Measurements from ENCODE around the gene RBM15B. TPM values are rescaled to one million over a fixed set of nuclear protein-coding genes. Genes with fewer than 3 reads are reported as not detected.
"Not testable (repeated sequence)": the region's sequence is repeated elsewhere in the genome, so short reads cannot be mapped to it uniquely, and the experiment has no call there.

The RBM15B gene, protein sequence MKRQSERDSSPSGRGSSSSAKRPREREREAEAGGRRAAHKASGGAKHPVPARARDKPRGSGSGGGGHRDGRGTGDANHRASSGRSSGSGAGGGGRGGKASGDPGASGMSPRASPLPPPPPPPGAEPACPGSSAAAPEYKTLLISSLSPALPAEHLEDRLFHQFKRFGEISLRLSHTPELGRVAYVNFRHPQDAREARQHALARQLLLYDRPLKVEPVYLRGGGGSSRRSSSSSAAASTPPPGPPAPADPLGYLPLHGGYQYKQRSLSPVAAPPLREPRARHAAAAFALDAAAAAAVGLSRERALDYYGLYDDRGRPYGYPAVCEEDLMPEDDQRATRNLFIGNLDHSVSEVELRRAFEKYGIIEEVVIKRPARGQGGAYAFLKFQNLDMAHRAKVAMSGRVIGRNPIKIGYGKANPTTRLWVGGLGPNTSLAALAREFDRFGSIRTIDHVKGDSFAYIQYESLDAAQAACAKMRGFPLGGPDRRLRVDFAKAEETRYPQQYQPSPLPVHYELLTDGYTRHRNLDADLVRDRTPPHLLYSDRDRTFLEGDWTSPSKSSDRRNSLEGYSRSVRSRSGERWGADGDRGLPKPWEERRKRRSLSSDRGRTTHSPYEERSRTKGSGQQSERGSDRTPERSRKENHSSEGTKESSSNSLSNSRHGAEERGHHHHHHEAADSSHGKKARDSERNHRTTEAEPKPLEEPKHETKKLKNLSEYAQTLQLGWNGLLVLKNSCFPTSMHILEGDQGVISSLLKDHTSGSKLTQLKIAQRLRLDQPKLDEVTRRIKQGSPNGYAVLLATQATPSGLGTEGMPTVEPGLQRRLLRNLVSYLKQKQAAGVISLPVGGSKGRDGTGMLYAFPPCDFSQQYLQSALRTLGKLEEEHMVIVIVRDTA
- total RNA-seq (2014; rRNA removed; shearing (Covaris generic); ENCODE audit: low replicate concordance), result 24.6 and 25.2 TPM in 2 replicates

DNA sequence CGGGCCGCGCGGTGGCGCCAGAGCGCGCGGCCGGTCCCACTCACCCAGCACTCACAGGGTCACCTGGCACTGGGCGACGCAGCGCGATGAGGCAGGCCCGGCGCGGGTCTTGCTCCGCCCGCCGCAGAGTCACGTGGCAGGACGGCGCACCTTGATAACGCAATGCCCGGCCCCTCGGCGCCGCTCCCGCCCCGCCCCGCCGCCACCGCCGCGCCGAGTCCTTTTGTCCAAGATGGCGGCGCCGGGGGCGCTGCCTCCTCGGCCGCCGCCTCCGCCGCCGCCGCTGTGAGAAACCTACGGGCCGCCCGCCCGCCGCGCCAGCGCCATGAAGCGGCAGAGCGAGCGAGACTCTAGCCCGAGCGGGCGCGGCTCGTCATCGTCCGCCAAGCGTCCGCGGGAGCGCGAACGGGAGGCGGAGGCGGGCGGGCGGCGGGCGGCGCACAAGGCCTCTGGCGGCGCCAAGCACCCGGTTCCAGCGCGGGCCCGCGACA lies at the start of gene RBM15B:
Gene RBM15B (plus strand): TSS at position 211 of the 491 bp plus-strand sequence. CDS start 115 bp downstream, at position 326.
- Histone ChIP-seq H3K4me3 (peak within 1 kb of the TSS; percentile 58), H3K36me3 (peaks cover 62% of the 10 kb centered on the region), H3K9me3 (no peaks in the 10 kb centered on the region), H3K27me3 (no peaks in the 10 kb centered on the region)
- DNase-seq, result peak; percentile 95

DNA sequence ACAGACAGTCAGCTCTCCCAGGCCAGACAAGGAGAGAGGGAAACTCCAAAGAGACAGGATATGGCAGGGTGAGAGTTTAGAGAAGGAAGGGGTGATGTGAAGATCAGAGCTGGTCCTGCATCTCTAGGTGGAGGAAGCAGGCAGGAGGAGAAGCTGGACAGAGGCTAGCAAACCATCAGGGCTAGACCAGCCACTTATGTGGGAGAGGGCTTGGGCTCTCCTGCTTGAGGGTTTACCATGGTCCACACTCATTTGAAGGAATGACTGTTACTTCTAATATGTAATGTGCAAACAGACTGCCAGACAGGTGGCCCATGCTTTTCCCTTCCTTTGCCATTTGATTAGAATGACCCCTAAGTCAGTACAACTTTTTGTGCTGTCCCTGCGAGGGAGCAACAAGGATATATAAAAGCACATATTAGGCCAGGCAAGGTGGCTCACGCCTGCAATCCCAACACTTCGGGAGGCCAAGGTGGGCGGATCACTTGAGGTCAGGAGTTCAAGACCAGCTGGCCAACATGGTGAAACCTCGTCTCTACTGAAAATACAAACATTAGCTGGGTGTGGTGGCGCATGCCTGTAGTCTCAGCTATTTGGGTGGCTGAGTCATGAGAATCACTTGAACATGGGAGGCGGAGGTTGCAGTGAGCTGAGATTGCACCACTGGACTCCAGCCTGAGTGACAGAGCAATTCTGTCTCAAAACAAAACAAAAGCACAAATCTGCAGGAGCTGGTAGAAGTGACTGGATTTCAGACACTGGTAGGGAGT lies 47.0 kb upstream of the RBM15B start:
- Histone ChIP-seq H3K4me3 (no peak overlapping the region), H3K9me3 (no peaks in the 10 kb centered on the region), H3K27me3 (no peaks in the 10 kb centered on the region), H3K36me3 (no peaks in the 10 kb centered on the region)
- DNase-seq, result peak; percentile 81

DNA sequence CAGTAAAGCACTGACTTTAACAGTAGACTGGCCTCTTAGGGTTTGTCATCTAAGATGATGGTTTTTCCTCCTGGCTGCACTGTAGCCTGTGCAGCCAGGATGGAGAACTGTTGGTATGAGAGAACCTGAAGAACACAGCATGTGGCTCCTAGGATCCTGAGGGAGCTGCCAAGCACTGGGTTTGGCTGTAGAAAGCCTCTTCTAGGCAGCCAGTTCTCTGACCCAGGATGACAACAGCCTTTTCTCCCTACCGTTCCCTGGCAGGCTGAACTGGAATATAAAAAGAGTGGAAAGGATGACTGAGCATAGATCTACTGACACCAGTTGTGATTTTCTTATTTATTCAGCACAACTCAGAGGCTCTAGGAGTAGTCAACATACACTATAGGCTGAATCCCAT lies 40.3 kb upstream of the RBM15B start:
- H3K9me3 ChIP-seq, result no peaks in the 10 kb centered on the region
- DNase-seq, result peak; percentile 43
- no peaks in the 10 kb centered on the region for H3K27me3 ChIP-seq
- H3K36me3 ChIP-seq, result no peaks in the 10 kb centered on the region
- H3K4me3 ChIP-seq, result no peak overlapping the region

DNA sequence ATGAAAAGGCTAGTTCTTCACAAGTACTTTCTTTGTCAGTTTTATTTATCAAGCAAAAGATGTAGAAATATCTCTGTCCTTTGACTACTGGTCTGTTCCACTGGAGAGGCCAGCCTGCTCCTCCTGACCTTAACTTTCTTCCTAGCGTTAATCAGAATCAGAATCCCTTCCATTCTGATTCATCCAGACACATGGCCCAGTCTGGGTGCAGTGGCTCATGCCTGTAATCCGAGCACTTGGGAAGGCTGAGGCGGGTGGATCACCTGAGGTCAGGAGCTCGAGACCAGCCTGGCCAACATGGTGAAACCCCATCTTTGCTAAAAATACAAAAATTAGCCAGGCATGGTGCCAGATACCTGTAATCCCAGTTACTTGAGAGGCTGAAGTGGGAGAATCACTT lies 38.0 kb upstream of the RBM15B start:
- no peaks in the 10 kb centered on the region for H3K36me3 ChIP-seq
- H3K9me3 ChIP-seq, result no peaks in the 10 kb centered on the region
- H3K4me3 ChIP-seq, result no peak overlapping the region
- no peak for DNase-seq
- no peaks in the 10 kb centered on the region for H3K27me3 ChIP-seq

DNA sequence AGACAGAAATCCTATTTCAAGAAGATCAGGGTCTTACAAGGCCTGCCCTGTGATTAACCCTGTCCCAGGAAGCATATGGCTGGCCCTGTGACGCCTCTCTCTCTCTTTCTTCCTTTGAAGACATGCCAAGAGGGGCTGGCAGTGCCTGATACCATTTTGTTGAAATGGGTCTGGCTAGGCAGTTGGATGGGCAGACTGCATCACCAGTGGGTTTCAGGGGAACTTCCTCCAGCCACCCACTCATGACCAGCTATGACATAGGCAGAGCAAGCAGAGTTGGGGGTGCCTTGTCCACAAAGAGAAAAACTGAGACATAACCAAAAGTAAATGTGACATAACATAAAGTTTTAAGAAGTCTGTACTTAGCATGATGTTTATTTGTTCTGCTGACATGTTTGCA lies 37.4 kb upstream of the RBM15B start:
- no peaks in the 10 kb centered on the region for H3K9me3 ChIP-seq
- peak; percentile 67 for DNase-seq
- H3K27me3 ChIP-seq, result no peaks in the 10 kb centered on the region
- H3K4me3 ChIP-seq, result no peak overlapping the region
- H3K36me3 ChIP-seq, result no peaks in the 10 kb centered on the region

DNA sequence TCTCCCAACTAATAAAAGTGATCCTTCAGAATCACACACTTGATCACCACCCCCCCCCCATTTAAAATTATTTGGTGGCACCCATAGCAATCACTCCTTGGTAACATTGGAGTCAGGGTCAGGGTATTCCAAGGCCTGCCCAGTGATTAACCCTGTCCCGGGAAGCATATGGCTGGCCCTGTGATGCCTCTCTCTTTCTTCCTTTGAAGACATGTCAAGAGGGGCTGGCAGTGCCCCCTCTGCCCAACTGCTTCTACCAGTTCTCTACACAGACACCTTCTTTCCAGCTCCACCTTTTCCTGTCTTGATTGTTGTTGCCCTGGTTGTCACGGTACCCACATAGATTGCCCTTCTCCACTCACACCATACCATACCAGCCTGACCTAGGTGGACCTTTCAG lies 36.9 kb upstream of the RBM15B start:
- no peak for DNase-seq
- Histone ChIP-seq H3K36me3 (no peaks in the 10 kb centered on the region), H3K9me3 (no peaks in the 10 kb centered on the region), H3K4me3 (no peak overlapping the region), H3K27me3 (no peaks in the 10 kb centered on the region)

DNA sequence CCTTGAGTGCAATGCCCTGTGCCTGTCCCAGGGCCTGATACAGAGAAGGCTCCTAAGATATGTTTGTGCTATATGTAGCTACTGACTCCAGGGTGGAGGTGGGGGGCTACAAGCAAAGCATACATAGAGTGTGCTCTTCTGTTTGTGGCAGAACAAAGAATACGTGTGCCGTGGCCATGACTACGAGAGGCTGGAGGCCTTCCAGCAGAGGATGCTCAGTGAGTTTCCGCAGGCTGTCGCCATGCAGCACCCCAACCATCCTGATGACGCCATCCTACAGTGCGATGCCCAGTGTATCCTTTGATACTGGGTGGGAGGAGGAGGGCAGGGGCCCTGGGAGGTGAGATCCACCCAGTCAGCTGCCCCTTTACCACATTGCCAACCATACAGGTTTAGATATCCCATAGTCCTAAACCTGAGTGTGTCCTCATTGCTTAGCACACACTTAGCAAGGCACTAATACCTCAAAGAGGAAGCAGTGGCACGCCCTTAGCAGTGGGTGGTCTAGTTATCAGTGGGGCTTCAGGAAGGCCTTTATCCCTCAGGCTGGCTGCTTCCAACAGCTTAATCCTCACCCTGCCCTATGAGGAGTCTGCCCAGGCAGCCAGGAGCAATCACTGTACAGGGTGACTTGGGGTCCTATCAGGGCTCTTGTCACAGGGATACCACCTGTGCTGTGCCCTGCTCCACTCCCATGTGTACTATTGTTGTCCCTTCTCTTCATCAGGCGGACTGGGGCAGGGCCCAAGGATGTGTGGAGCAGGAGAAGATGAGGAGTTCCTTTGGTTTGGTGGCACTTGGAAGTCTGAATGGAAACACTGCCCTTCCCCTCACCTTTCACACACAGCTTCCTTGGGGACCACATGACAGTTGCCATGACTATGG lies 36.1 kb upstream of the RBM15B start:
- no peaks in the 10 kb centered on the region for H3K27me3 ChIP-seq
- H3K36me3 ChIP-seq, result no peaks in the 10 kb centered on the region
- no peaks in the 10 kb centered on the region for H3K9me3 ChIP-seq
- no peak overlapping the region for H3K4me3 ChIP-seq
- no peak for DNase-seq

DNA sequence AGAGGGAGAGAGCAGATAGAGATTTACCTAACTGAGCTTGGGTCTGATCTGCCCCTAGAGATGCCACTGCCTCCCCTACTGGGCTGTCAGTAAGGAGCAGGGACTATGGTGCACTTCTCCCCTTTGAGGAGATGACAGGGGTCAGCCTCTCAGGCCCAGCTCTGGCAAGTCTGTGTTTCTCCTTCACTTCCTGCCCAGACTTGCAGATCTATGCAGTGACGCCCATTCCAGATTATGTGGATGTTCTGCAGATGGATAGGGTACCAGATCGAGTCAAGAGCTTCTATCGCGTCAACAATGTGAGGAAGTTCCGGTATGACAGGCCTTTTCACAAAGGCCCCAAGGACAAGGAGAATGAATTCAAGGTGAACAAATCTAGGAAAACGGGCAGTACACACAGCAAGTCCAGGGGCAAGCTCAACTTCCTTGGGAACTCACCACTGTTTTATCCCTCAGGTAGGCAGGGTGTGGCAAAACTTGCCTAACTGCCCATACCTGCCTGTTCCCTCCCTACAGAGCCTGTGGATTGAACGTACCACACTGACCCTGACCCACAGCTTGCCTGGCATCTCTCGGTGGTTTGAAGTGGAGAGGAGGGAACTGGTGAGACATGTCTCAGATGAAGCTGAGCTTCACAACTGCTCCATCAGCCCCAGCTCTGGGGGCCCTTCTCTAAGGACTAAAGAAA lies 35.0 kb upstream of the RBM15B start:
- DNase-seq, result no peak
- Histone ChIP-seq H3K9me3 (no peaks in the 10 kb centered on the region), H3K36me3 (no peaks in the 10 kb centered on the region), H3K27me3 (no peaks in the 10 kb centered on the region), H3K4me3 (no peak overlapping the region)

DNA sequence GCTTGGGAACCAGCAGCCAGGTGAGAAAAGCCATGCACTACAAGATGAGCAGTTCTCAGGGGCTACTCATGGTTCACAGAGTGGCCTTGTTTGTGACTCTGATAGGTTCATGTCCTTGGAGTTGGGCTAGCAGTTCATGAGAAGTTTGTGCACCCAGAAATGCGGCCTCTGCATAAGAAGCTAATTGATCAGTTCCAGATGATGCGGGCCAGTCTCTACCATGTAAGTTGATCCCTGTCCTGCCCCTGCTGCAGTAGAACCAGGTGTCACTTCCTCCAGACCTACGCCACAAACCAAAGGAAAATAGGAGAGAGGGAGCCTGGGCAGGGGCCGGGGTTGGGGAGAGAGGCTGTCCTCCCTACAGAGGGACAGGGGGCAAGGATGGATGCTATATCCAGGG lies 33.2 kb upstream of the RBM15B start:
- no peak for DNase-seq
- H3K9me3 ChIP-seq, result no peaks in the 10 kb centered on the region
- no peaks in the 10 kb centered on the region for H3K27me3 ChIP-seq
- H3K36me3 ChIP-seq, result no peaks in the 10 kb centered on the region
- H3K4me3 ChIP-seq, result no peak overlapping the region

DNA sequence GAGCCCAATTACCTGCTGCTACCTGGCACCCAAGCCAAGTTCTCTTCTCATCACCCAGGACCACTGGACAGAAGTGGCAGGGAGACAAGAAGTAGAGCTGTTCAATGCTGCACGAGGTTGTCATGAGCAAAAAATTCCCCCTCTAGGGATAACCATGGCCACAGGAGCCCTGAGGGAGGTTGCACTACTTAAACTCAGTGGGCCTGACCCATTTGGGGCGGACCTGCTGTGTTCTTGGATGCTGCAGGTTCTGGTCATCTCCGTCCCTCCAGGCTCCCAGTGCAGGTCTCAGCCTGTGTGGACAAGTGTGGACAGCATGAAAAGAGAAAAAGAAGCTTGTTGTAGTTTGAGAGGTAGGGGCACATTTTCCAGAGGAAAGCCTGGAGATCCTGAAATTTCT lies 32.1 kb upstream of the RBM15B start:
- no peak for DNase-seq
- no peak overlapping the region for H3K4me3 ChIP-seq
- no peaks in the 10 kb centered on the region for H3K36me3 ChIP-seq
- H3K27me3 ChIP-seq, result no peaks in the 10 kb centered on the region
- H3K9me3 ChIP-seq, result no peaks in the 10 kb centered on the region

DNA sequence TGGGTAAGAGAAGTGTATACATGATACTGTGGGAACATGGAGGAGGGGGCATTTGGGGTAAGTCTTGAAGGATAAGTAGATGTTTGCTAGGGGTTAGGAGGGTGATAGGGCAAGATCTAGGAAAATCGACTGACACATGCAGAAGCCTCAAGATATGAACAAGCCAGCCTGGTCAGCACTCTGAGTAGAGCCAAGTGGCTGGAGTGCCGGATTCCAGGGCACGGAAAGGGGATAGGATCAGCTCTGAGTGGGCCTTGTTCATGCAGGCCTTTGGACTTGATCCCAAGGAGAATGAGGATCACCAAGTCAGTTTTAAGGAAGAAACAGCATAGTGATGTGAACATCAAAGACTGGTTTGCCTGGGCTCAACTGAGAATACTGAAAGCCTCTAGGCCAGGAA lies 30.3 kb upstream of the RBM15B start:
- no peak for DNase-seq
- no peaks in the 10 kb centered on the region for H3K36me3 ChIP-seq
- no peaks in the 10 kb centered on the region for H3K27me3 ChIP-seq
- no peaks in the 10 kb centered on the region for H3K9me3 ChIP-seq
- no peak overlapping the region for H3K4me3 ChIP-seq

DNA sequence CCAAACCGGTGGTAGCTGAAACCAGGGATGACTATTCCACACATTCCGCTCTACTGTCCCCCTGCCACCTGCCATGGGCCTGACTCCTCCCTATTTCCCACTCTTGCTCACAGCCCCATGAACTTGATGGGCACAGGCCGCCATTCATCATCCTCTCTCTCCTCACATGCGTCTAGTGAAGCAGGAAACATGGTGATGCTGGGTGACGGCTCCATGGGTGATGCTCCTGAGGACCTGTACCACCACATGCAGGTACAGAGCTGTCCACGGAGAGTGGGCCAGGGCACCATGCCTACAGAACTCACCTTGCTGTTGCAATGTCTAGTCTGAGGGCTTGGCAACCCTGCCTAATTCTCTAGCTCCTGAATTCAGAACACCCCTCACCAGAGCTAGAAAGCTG lies 29.3 kb upstream of the RBM15B start:
- no peak overlapping the region for H3K4me3 ChIP-seq
- no peaks in the 10 kb centered on the region for H3K9me3 ChIP-seq

DNA sequence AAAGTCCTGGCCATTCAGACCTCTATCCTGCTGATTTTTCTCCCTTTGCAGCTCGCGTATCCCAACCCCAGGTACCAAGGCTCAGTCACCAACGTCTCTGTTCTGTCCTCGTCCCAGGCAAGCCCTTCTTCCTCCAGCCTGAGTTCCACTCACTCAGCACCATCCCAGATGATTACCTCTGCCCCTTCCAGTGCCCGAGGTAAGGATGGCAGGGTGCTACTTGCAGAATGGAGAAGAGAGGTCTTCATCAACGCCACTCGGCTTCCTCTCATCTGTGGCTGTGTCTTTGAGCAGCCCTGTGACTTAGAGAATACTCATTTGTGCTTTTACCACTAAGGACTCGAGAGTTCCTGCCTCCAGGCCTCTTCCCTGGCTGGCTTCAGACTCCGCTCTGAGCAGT lies 28.6 kb upstream of the RBM15B start:
- no peaks in the 10 kb centered on the region for H3K36me3 ChIP-seq
- no peak overlapping the region for H3K4me3 ChIP-seq
- no peaks in the 10 kb centered on the region for H3K27me3 ChIP-seq
- H3K9me3 ChIP-seq, result no peaks in the 10 kb centered on the region
- no peak for DNase-seq

More for the DNA sequence above, 29.3 kb upstream of the RBM15B start:
- Histone ChIP-seq H3K36me3 (no peaks in the 10 kb centered on the region), H3K27me3 (no peaks in the 10 kb centered on the region)
- DNase-seq, result no peak

DNA sequence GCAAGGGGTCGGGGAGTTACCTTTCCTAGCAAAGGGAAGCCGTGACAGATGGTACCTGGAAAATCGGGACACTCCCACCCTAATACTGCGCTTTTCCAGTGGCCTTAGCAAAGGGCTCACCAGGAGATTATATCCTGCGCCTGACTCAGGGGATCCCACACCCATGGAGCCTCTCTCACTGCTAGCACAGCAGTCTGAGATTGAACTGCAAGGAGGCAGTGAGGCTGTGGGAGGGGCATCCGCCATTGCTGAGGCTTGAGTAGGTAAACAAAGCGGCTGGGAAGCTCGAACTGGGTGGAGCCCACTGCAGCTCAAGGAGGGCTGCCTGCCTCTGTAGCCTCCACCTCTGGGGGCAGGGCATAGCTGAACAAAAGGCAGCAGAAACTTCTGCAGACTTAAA lies 22.8 kb upstream of the RBM15B start:
- not testable (repeated sequence) for H3K27me3 ChIP-seq, H3K4me3 ChIP-seq, DNase-seq, H3K9me3 ChIP-seq, H3K36me3 ChIP-seq

DNA sequence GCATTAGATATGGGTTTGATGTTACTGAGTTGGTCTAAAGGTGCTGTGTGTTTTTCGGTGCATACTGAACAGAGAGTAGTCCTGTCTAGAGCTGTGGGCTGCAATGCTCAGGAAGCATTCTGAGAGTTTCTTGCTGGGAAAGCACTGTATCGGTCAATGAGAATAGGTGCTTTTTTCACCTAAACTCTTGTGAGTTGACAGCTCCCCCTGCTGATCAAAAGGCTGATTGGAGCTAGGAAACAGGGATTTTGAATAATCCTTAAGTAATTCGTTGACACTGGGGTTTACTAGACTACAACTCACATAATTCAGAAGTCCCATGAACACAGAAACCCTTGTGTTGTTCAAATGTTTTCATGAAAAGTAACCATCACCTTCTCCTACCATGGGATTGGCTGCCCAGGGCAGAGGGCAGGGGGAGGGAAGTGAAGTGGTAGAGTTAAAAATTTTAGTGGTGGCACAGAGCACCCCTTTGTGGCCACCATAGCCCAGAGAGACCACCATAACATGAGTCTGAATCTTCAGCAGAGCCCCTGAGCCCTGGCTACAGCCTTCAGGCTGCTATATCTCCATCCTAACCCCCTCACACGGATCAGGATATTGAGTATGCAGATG lies 19.0 kb upstream of the RBM15B start:
- Histone ChIP-seq H3K4me3 (no peak overlapping the region), H3K27me3 (no peaks in the 10 kb centered on the region), H3K36me3 (no peaks in the 10 kb centered on the region), H3K9me3 (no peaks in the 10 kb centered on the region)
- no peak for DNase-seq
